Activated CD4-positive, alpha-beta T cell treated with anti-CD3 and anti-CD28 coated beads, Interleukin-2, amount 50 U/mL, for 4 hours (primary cell): ENCODE data around the gene CRYBB2.
"Not testable (repeated sequence)": the region's sequence is repeated elsewhere in the genome, so short reads cannot be mapped to it uniquely, and the experiment has no call there.

Experiments
- DNase-seq, 2 experiments: peaks; one replicate each; pipeline ENCODE4 v3.0.0-alpha.2; 2020

Gene CRYBB2

DNA sequence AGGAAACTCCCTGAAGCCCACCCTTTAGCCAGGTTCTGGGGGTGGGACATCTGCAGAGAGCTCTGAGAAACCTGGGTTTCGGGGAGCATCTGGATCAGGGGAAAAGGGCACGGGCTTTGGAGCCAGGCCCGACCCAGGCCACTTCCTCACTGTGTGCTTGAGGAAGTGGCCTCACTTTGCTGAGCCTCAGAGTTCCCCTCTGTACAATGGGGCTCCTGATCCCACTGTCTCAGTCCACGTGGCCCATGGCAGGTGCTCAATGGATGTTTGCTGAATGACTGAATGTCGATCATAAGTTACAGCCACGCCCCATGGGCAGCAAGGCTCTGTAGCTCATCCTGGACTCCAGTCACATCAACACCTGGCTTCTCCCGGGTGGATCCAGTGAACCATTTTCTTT, 18.5 kb upstream of the CRYBB2 start:
- no peak for DNase-seq

GRCh38 chr22:25201557-25202273, 17.7 kb upstream of the CRYBB2 start:
- no peak for DNase-seq

DNA sequence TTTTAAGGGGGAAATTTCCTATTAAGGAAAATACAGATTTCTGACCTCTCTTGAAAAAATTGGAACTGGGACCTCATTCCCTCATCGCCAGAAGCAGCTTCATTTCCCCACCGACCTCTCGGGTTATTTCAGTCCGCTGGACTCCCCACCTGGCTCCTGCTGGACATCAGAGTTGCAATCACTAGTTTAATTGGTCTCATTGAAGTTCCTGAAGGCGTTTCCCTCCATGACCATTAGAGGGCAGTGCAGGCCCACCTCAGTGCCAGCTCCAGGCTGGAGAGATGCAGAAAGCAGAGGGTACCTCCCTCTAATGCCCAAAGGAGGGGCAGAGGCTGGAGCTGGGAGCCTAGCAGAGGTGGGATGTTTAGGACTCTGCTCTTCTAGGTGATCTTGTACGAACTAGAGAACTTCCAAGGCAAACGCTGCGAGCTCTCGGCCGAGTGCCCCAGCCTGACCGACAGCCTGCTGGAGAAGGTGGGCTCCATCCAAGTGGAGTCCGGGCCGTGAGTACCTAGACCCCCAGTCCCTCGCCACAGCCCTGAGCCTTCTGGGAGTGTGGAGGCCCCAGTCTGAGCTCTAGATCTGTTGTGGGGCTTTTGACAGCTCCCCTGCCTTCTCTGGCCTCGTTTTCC, 17.0 kb upstream of the CRYBB2 start:
- peak; percentile 30 to 34 for DNase-seq

GRCh38 chr22:25203082-25203481, 16.4 kb upstream of the CRYBB2 start:
- no peak for DNase-seq

GRCh38 chr22:25204547-25204946, 14.9 kb upstream of the CRYBB2 start:
- DNase-seq, result not testable (repeated sequence)

- no peak for DNase-seq
Observed at GRCh38 chr22:25205847-25206246, 13.6 kb upstream of the CRYBB2 start.

DNA sequence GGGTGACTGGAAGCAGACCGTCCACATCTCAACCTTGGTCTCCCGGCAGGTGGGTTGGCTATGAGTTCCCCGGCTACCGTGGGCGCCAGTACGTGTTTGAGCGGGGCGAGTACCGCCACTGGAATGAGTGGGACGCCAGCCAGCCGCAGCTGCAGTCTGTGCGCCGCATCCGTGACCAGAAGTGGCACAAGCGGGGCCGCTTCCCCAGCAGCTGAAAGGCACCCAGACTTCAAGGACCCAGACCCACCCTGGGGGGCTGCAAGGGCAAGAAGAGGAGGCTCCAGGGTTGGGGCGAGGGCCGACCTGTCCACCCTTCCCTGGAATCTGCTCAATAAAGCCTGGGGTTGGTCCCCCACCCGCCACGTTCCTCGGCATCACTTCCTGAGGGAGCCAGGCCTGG, 12.4 kb upstream of the CRYBB2 start:
- DNase-seq, result no peak

DNA sequence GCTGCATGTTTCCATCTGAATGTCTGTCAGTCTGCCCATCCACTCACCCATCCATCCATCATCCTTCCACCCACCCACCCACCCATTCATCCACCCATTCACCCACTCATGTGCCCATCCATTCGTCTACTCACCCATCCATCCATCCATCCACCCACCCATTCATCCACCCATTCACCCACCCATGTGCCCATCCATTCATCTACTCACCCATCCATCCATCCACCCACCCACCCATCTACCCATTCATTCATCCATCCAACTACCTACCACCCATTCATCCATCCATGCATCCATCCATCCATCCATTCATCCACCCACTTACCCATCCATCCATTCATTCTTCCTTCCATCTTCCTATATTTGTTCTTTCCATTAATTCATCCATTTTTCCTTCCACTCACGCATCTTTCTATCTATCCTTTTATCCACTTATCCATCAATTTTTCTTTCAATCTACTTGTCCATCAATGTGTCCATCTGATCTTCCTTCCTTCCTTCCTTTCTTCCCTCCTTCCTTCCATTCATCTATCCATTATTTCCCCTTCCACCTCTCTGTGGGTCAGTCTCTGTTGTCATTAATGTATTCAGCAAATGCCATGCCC, 11.8 kb upstream of the CRYBB2 start:
- no peak for DNase-seq

DNA sequence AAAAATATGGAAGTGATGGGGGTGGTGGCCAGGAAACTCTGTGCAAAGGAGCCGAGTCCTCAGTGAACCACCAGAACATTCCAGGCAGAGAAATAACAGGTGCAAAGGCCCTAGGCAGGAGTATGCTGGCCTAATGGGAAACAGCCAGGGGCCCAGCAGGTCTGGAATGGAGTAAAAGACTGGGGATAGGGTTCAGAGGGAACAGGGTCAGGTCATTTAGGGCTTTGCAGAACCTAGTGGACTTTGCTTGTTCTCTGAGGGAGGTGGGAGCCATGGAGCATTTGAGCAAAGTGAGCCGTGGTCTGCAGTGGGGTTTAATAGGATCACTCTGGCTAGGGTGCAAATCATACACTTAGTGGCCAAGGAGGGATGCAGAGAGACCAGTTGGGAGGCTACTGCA, 11.1 kb upstream of the CRYBB2 start:
- DNase-seq, result no peak

DNA sequence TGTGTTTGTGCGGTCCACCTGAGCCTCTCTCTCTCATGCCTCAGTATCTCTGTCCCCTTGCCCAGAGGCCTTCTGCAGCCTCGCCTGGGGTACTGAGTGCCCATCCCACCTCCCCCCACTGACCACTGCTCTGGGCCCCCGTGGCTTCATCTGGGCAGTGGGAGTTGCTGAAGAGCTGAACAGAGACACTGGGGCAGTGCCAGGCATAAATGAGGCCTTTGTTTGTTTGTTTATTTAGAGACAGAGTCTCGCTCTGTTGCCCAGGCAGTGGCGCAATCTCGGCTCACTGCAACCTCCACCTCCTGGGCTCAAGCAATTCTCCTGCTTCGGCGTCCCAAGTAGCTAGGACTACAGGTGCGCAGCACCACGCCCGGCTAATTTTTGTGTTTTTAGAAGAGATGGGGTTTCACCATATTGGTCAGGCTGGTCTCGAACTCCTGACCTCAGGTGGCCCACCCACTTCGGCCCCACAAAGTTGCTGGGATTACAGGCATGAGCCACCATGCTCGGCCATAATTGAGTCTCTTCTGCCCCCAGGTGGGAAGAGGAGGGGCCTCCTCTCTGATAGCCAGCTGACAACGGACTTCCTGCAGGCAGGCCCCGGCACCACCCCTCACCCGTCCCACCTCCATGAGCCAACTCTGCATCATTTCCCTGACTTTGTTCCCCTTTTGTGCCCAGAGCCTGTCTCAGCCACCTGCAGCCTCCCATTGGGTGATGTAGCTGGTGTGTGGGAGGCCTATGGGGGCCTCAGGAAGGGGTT, 10.5 kb upstream of the CRYBB2 start:
- DNase-seq, result no peak

- DNase-seq, result no peak
Observed at GRCh38 chr22:25210793-25211192, 8.6 kb upstream of the CRYBB2 start.

DNA sequence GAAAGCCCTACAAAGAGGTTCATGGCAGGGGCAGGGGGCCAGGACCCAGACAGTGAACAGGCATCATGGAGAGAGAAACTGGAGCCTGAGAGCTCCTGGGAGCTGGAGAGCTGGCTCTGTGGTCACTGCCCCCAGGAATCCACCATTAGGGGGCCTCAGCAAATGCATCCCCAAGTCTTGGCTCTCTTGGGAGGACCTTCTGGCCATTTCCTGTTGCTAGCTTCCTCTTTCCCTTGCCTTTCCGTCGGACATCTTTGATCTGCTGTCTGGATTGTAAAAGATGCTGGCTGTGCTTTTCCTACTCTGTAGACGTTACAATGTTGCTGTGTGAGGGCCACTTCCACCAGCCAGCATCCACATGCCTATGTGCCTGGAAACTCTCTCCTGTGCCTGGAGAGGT, 7.1 kb upstream of the CRYBB2 start:
- no peak for DNase-seq

DNA sequence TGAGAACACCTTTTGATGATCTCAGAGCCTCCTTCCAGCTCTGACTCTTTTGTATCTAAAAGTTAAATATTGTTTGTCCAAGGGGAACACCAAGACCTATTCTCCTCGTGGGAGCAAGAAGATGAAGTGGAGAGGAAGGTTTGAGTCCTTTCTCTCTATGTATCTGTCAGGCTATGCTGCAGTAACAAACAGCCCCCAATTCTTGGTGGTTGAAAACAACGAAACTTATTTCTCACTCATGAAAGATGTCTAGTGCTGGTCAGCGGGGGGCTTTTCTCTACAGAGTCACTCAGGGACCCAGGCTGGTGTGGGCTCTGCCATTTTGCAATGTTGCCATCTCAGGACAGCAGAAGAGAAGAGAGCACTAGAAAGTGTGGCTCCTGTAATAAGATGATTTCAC, 6.2 kb upstream of the CRYBB2 start:
- no peak for DNase-seq

DNA sequence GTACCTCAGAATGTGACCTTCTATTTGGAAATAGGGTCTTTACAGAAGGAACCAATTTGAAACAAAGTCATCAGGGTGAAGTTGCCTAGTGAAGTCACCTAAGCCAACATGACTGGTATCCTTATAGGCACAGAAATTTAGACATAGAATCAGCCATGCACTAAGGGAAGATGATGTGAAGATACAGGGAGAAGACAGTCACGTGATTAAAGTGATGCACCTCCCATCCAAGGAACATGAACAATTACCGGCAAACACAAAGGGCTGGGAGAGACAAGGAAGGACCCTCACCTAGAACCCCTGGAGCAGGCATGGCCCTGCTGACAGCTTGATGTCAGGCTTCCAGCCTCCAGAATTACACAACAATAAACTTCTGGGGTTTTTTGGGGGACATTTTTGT, 3.2 kb upstream of the CRYBB2 start:
- DNase-seq, result no peak

DNA sequence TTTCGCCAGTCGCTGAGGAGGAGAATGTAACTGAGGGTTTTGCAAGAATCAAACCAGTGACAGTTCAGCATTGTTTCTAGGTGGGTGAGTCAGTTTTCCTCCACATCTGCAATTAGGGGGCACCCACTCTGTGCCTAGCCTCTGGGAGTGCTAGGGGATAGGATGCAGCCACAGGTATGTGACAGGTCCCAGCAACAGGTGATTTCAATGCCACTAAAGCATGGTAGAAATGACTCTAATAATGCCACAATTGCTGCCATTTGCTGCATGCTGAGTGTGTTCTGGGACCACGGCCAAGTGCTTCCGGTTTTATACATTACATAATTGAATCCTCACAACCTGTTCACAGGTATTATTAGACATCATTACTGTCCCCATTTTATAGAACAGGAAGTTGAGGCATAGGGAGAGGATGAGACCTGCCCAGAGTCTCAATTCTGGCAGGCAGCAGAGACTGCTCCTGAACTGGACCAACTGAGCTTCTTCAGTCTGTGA, 556 bp downstream of the CRYBB2 start:
- DNase-seq, result no peak

- DNase-seq, result no peak
Observed at GRCh38 chr22:25221790-25222189, 2.4 kb downstream of the CRYBB2 start.

DNA sequence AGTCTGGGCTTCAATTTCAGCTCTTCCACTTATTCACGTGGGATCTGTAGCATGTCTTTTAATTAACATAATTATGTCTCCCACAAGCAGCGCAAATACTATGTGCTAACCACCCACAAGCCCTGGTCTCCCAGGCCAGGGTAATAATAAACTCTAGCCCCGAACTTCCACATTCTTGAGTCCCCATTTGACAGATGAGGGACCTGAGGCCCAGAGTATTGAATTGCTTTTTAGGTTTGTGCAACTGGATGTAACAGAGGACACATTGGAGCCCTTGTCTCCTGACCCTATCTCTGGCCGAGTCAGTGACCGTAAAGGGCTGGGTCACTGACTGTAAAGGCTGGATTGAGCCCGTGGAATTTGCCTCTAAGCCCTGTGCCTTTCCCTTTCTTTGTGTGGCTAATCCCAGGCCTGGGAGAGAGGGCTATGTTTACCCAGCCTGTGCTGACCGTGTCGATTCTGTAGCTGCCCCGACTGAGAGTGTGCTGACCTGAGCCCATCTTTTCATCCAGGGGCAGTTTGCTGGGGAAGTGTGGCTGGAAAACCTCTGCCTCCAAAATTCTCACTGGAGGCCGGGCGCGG, 3.9 kb downstream of the CRYBB2 start:
- DNase-seq, result no peak

- DNase-seq, result no peak
Observed at GRCh38 chr22:25228822-25229221, 9.4 kb downstream of the CRYBB2 start.

GRCh38 chr22:25230760-25231159, 11.3 kb downstream of the CRYBB2 start:
- DNase-seq, result not testable (repeated sequence)

DNA sequence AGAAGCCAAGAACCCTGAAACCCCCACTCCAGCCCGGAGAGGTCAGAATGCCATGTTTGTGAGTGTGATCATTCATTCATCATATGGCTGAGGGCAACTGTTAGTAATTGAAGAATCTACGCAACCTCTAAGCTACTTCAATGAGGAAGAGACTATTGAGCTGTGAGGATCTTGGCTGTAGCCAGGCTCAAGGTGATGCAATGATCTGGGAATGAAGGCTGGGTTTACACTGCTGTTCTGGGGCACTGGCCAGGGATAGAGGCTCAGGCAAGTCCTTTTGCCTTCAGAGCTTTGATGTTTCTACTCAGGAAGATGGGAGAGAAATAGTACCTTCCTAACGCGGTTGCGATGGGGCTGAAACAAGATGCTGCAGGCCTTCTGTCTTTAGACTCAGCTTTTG, 12.9 kb downstream of the CRYBB2 start:
- DNase-seq, result no peak

DNA sequence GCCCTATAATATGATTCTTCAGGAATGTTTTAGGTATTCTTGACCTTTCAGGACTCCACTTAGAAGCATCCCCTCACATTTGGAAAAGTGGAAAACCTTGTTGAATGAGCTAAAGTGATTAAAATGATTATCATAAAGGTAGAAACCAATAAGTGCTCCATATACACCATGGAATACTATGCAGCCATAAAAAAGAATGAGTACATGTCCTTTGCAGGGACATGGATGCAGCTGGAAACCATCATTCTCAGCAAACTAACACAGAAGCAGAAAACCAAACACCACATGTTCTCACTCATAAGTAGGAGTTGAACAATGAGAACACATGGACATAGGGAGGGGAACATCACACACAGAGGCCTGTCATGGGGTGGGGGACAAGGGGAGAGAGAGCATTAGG, 14.3 kb downstream of the CRYBB2 start:
- DNase-seq, result not testable (repeated sequence)

- DNase-seq, result peak; percentile 19 to 20
Observed at GRCh38 chr22:25235547-25236290, 16.3 kb downstream of the CRYBB2 start.
